Midbrain (tissue), 1 donor: ENCODE data around the gene TPP2.
A peak's percentile ranks its signal among the peaks of the same experiment; 100 is the strongest.

Source experiments
- DNase-seq: peaks from one replicate; lab custom pipeline; 2025; lab: John Stamatoyannopoulos, UW

Gene TPP2

GRCh38 chr13:102597029-102597961 lies 509 bp downstream of the TPP2 start:
- DNase-seq = peak; percentile 24

GRCh38 chr13:102598061-102598460 lies 1.3 kb downstream of the TPP2 start:
- DNase-seq = no peak

- no peak for DNase-seq
Observed at GRCh38 chr13:102599426-102600012, 2.7 kb downstream of the TPP2 start.

- DNase-seq = no peak
Observed at GRCh38 chr13:102606537-102607309, 9.9 kb downstream of the TPP2 start.

GRCh38 chr13:102608974-102609373 lies 12.2 kb downstream of the TPP2 start:
- DNase-seq = no peak

GRCh38 chr13:102609696-102610095 lies 12.9 kb downstream of the TPP2 start:
- DNase-seq = no peak

GRCh38 chr13:102610296-102610895 lies 13.6 kb downstream of the TPP2 start:
- no peak for DNase-seq

GRCh38 chr13:102617697-102618350 lies 21.0 kb downstream of the TPP2 start:
- no peak for DNase-seq

GRCh38 chr13:102620516-102620915 lies 23.7 kb downstream of the TPP2 start:
- DNase-seq = peak; percentile 3

- no peak for DNase-seq
Observed at GRCh38 chr13:102626928-102627327, 30.1 kb downstream of the TPP2 start.

GRCh38 chr13:102628559-102628958 lies 31.8 kb downstream of the TPP2 start:
- DNase-seq = no peak

- DNase-seq = no peak
Observed at GRCh38 chr13:102631198-102631597, 34.4 kb downstream of the TPP2 start.

GRCh38 chr13:102638741-102639140 lies 42.0 kb downstream of the TPP2 start:
- DNase-seq = no peak

GRCh38 chr13:102642029-102642428 lies 45.2 kb downstream of the TPP2 start:
- DNase-seq = no peak

GRCh38 chr13:102642475-102642874 lies 45.7 kb downstream of the TPP2 start:
- DNase-seq = peak; percentile 35

- DNase-seq = no peak
Observed at GRCh38 chr13:102643656-102644055, 46.9 kb downstream of the TPP2 start.

- no peak for DNase-seq
Observed at GRCh38 chr13:102645701-102646100, 48.9 kb downstream of the TPP2 start.

- DNase-seq = no peak
Observed at GRCh38 chr13:102648046-102648445, 51.3 kb downstream of the TPP2 start.

GRCh38 chr13:102650444-102650843 lies 53.7 kb downstream of the TPP2 start:
- no peak for DNase-seq

GRCh38 chr13:102651392-102651791 lies 54.6 kb downstream of the TPP2 start:
- DNase-seq = no peak

- no peak for DNase-seq
Observed at GRCh38 chr13:102651892-102652291, 55.1 kb downstream of the TPP2 start.

- DNase-seq = no peak
Observed at GRCh38 chr13:102654756-102655155, 58.0 kb downstream of the TPP2 start.
